COLO829 (cell line): ENCODE data around the gene PAQR9.
"Not testable (repeated sequence)": the region's sequence is repeated elsewhere in the genome, so short reads cannot be mapped to it uniquely, and the experiment has no call there.

Experiments
- DNase-seq: peaks from one replicate; pipeline ENCODE4 v3.0.0; 2012; ENCODE audit warnings: low spot score

The PAQR9 gene, protein sequence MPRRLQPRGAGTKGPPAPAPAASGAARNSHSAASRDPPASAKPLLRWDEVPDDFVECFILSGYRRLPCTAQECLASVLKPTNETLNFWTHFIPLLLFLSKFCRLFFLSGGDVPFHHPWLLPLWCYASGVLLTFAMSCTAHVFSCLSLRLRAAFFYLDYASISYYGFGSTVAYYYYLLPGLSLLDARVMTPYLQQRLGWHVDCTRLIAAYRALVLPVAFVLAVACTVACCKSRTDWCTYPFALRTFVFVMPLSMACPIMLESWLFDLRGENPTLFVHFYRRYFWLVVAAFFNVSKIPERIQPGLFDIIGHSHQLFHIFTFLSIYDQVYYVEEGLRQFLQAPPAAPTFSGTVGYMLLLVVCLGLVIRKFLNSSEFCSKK

DNA sequence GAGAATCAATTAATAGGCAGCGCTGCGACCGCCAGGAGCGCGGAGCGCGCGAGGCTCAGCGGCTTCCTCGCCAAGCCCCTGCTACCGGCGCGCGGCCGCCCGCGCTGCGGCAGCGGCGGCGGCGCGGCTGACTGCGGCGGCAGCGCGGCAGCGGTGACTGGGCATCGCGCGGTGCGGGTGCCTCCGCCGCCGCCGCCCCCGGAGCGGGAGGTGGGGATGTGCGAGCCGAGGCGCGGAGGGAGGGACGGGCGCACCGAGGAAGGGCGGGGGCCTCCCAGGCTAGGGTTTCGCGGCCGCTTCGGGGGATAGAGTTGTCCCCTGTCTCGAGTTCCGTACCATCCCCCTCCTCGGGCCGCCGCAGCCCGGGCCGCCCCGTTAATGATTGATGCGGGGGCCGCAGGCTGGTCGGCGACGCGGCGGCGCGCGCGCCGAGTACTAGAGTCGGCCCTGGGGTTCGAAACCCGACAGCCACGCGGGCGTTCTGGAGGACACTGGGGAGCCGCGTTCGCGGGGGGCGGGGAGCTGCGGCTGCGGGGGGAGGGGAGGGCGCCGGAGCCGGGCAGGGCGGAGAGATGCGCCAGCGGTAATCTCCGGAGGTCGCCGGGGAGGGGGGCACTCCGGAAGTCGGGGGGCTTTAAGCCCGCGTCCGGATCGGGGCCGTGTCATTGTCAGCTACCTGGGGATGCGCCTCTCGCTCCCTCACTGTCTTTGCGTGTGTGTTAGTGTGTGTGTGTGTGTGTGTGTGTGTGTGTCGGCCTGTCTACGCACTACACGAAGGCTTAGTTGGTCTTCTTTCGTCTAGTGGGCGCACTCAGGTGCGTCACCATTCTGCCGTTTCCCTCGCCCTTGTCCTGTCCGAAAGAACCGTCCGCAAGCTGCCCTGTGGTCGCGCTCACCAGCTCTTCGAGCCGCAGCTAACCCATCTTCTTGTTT lies at the start of gene PAQR9:
PAQR9 (minus strand) TSS at position 159 of the 933 bp plus-strand sequence. CDS start 338 bp downstream, outside the sequence.
- DNase-seq, result no peak

- no peak for DNase-seq
Observed at GRCh38 chr3:143011705-143012104, 48.2 kb upstream of the PAQR9 start.

DNA sequence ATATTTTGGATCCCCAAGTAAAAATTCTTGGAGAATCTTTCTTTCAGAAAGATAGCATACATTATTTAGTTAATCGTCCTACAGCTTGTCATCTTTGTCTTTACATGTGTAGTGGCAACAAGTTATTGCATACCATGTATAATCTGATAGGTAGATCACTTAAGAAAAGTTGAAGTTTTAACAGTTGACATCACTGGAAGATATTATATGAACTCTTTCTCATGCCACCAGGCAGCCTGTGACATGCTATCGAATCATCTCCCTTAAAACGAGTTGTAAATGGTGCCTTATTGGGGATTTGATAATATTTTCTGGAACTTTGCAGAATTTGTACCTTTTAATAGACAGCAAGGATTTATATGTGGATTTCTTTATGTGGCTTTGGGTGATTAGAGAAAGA lies 46.5 kb upstream of the PAQR9 start:
- no peak for DNase-seq

- no peak for DNase-seq
Observed at GRCh38 chr3:143004823-143005222, 41.3 kb upstream of the PAQR9 start.

- DNase-seq, result no peak
Observed at GRCh38 chr3:143002727-143003126, 39.3 kb upstream of the PAQR9 start.

DNA sequence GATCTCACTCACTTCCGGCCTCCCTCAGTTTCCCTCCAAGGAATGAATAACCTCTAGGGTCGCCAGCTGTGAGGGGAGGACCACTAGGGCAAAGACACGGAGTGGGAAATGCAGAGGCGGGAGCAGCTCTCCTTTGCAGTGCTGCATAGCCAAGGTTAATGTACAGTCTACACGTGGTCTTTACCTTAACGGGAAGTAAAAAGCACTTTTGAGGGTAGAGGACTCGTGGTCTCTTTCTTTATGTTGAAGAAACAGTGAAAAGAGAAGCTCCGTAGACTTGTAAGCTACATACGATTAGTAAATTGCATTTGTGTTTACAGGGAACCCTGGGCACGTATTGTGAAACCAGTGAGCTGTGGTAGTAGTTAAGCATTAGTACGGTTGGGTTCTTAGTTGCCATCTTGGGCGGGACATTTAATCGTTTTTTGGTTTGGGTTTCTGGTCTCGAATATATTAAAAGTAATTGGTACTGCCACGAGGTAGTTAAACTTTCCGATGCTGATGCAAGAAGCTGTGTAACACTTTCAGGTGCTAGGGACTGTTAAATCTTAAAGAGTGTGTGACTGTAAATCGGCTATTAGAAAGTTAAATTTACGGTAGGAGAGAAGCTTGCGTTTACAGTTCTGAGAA lies 38.7 kb upstream of the PAQR9 start:
- DNase-seq, result no peak

- DNase-seq, result peak; percentile 99
Observed at GRCh38 chr3:143001369-143002082, 38.1 kb upstream of the PAQR9 start, which contains the start of gene U2SURP. U2SURP (plus strand) TSS chr3:143001570; CDS start chr3:143001629, 59 bp downstream.

DNA sequence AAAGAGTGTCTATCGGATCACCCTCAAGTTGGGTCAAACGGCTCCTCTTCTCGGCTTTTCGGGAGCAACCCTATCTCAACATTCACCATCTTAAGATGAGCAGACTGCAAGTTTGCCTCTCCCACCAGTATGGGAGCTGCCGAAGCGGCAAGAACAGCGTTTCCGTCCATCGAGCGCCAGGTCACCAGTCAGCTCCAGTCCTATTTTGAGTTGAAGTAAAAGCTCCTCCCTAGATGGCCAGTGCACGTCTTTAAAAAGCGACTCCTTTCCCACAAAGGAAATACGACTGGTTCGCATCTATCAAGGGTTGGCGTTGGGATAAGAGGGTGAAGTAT lies 37.5 kb upstream of the PAQR9 start:
- no peak for DNase-seq

DNA sequence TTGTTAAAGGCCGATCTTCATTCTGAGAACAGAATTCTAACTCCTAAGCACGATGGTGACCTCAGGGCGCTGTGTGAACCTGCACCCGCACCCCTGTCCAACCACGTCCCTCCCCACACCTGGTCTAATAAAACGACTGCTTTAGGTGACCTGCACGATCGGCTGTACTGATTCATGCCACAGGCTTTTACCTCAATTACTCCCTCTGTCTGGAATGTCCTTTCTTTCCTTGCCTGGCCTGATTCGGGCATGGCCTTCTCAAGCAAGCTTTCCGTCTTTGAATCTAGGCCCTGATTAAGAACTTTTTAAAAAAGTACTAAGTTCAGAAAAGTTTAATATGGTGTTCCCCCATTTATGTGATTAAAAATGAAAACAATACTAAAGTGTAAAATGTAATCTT lies 37.1 kb upstream of the PAQR9 start:
- DNase-seq, result no peak

DNA sequence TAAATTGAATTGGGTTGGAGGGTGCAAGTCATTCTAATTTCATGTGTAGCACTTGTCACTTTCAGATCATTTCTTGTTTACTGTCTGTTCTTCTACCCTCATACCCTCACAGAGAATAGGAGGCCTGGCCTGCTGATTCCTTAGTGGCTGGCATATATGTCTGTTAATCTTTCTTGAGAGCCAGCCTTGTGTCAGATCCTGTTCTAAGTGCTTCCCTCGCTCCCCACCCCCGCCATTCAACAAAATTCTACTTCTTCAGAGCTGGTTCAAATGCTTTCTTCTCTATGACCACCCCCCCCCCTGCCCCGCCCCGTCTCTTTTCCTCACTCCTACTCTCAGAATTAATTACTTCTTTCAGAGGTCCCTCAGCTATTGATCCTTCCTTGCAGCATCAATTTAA lies 36.4 kb upstream of the PAQR9 start:
- DNase-seq, result peak; percentile 46

DNA sequence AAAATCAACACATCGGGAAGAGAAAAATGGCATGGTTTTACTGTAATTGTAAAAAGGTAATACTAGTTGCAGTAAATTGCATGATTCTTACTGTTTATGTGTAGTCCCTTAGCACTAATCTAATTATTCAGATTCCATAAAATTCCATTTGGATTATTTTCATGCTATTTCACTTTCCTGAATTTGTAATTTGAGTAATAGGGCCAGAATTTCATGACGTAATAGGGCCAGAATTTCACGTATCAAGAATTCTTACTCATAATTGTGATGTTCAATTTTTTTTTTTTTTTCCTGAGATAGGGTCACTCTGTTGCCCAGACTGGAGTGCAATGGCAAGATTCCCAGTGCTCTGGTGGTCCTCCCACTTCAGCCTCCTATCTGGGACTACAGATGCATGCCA lies 35.0 kb upstream of the PAQR9 start:
- DNase-seq, result no peak

DNA sequence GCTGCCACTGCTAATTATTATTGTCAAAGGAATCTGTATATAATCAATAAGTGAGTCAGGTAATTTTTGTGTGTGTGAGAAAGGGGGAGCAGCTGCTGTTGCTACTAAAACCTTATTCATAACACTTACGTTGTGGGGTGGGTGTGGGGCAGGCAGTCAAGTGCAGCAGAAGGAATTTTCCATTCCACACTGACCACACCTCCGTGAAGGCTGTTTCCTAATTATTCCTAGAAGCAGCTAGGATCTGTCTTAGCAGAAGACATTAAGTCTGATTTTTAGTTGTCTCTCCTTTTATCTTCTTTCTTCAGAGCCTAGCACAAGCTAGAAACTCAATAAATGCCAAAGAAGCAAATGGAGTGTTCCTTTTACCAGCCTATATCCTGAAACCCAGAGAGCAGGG lies 33.9 kb upstream of the PAQR9 start:
- no peak for DNase-seq

GRCh38 chr3:142993958-142994442 lies 30.5 kb upstream of the PAQR9 start:
- peak; percentile 79 for DNase-seq

DNA sequence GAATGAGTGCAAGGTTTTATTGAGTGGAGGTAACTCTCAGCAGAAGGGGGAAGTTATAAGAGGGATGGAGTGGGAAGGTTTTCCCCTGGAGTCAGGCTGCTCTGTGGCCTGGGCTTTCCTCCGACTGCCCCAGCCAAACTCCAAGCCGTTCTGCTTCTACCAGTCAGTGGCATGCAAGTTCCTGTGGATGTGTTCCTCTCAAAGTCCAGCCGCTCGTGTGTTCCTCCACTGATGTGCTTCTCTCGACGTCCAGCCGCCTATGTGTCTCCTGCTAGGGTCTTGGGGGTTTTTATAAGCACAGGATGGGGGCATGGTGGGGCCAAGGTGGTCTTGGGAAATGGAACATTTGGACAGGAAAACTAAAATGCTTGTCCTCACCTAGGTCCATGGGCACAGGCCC lies 28.8 kb upstream of the PAQR9 start:
- no peak for DNase-seq

DNA sequence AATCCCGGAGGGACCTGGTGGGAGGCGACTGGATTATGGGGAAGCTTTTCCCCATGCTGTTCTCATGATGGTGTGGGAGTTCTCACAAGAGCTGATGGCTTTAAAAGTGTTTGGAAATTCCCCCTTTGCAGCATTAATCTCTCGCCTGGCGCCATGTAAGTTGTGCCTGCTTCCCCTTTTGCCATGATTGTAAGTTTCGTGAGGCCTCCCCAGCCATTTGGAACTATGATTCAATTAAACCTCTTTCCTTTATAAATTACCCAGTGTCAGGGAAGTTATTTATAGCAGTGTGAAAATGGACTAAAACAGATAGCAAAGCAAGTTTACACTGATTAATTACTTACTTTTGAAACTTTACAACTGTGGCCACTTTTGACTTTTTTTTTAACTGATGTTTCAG lies 27.2 kb upstream of the PAQR9 start:
- DNase-seq, result no peak

GRCh38 chr3:142988826-142989225 lies 25.4 kb upstream of the PAQR9 start:
- DNase-seq, result not testable (repeated sequence)

GRCh38 chr3:142988221-142988620 lies 24.7 kb upstream of the PAQR9 start:
- DNase-seq, result not testable (repeated sequence)

DNA sequence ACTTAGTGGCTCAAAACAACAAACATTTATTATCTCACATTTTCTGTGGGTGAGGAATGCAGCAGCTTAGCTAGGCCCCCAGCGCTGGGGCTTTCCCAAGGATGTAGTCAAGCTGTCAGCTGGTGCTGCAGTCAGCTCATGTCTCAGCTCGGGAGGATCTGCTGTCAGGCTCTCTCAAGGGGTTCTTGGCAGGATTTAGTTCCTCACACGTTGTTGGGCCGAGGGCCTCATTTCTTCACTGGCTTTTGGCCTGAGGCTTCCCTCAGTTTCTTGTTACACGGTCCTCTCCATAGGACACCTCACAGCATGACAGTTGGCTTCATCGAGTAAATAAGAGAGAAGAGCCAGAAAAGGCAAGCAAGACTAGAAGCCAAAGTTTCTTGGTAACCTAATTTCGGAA lies 24.2 kb upstream of the PAQR9 start:
- DNase-seq, result no peak

- DNase-seq, result peak; percentile 71
Observed at GRCh38 chr3:142987080-142987700, 23.7 kb upstream of the PAQR9 start.

- no peak for DNase-seq
Observed at GRCh38 chr3:142984255-142984654, 20.8 kb upstream of the PAQR9 start.

GRCh38 chr3:142983318-142983717 lies 19.8 kb upstream of the PAQR9 start:
- no peak for DNase-seq
